NCI-H146 treated with DMSO at 0.1 percent for 48 hours (cell line): ENCODE results near the gene PHEX.

Source experiments
- DNase-seq: peaks from one replicate; lab custom pipeline; 2025; ENCODE audit not compliant: unreplicated experiment; lab: John Stamatoyannopoulos, UW

Gene PHEX

GRCh38 chrX:22141047-22141730, 109.1 kb downstream of the PHEX start:
- no peak for DNase-seq

DNA sequence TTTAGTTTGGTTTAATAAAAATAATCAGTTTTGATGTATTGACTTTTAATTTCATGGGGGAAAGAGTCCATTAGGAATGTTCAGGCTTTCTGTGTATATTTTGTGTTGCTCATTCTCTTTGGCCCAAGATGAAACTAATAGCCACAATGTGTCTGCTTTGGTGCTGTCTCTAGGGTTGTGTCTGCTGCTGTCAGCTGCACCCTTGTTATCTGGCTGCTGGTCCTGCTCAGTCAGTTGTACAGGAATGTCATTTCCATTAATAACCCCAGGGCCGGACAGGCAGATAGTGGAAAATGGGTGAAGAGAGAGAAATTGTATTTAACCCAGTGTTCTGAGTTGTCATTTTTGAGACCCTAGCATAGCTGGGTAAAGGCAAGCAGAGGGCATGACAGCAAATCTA, 115.1 kb downstream of the PHEX start:
- DNase-seq: no peak

DNA sequence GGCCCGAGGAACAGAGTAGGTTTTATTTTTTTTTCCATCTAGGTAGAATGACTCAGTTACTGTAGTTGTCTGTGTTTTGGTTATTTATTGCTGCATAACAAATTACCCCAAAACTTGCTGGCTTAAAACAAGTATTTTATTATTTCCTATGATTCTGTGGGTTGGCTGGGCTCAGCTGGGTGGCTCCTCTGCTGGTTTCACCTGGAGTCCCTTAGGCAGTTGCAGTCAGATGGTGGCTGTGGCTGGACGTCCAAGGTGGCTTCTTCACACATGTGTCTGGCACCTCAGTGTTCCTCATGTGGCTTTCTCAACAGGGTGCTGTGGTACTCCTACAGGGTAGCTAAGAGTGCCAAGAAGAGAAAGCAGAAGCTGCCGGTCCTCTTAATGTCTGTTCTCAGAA, 115.8 kb downstream of the PHEX start:
- no peak for DNase-seq

GRCh38 chrX:22148565-22148964, 116.4 kb downstream of the PHEX start:
- DNase-seq: no peak

DNA sequence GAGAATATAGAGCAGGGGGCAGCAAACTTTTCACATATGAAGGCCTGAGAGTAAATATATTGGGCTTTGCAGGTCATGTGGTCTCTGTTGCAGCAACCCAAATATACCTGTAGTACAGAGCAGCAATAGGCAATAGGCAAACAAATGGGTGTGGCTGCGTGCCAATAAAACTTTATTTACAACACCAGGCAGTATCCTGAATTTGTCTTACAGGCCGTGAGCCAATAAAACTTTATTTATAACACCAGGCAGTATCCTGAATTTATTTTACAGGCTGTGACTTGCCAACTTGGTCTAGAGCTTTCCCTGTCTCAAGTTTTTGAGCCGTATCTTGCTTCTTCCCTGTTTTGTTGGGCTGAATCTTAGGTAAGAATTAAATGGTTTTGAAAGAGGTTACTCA, 118.2 kb downstream of the PHEX start:
- DNase-seq: no peak

- DNase-seq: no peak
Measured at GRCh38 chrX:22155126-22155525, 123.0 kb downstream of the PHEX start.

GRCh38 chrX:22159071-22159470, 126.9 kb downstream of the PHEX start:
- DNase-seq: no peak

DNA sequence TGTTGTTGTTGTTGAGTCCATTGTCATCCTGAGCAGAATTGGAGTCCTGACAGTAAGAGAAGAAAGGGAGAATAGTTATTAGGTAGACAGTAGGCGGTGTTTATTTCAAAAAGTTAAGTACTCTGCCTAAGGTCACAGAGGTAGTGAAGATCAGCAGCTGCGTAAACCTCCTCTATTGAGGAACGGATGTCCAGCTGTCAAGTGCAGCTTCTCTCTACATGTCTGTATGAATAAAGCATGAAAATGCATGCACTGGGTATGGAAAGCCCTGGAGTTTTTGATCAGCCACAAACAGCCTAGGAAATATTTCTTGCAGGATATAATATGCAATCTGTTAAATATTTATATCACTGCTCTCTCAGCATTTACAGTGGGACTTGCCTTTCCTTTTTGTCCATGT, 131.2 kb downstream of the PHEX start:
- peak; percentile 69 for DNase-seq

DNA sequence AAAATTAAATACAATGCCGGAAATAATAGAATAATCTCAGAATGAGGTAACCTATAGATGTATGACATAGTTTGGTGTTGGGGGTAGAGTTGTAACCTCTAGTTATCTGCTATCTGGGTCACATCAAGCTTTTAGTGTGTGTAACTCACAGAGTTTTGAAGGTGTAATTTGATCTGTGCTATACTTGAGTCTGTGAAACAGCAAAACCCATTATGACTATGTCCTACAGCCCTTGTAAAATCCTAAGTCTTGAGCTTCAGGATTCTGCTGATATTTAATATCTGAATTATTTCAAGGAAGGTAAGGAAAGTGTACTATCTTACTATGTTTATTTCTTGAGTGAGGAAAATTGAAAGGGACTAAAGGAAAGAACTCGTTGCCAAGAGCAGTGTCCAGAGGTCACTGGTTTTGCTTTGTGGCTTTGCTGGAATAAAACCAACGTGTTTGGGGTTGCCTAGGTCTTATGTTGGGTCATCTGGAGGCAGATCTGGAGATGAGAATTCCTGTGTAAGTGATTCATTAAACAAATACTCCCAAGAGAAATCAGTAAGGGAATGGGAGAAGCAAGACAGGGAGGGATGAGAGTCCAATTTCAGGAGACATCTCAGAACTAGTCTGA, 132.8 kb downstream of the PHEX start:
- DNase-seq: no peak

GRCh38 chrX:22165732-22166457, 133.8 kb downstream of the PHEX start:
- no peak for DNase-seq

DNA sequence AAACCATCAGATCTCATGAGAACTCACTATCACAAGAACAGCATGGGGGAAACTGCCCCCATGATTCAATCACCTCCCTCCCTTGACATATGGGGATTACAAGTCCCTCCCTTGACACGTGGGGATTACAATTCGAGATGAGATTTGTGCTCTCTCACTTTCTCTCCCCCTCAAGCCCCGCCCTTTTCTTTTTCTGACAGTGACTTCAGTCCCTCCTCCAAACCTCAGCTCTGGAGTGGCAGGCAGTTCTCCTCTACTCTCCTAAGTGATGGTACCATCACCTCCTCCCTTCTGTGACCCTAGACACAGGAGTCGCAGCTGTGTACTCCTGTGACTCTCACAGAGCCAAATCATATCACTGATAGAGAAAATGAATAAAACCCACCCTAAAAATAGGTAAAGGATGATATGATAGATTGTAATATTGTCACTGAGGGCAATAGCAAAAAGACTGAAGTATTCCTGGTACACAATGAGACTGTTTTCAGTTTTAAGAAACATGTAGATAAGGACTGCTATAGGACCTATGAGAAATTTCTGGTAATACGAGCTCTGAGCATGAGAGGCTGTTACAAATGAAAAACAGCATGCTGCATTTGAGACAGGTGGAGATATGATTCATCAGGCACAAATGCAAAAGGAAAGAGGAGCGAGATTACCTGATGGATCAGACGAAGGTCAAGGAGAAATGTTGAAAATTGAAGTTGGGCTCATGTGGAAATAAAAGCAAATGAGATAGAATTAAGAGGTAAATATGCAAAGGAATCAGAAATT, 139.3 kb downstream of the PHEX start:
- no peak for DNase-seq

DNA sequence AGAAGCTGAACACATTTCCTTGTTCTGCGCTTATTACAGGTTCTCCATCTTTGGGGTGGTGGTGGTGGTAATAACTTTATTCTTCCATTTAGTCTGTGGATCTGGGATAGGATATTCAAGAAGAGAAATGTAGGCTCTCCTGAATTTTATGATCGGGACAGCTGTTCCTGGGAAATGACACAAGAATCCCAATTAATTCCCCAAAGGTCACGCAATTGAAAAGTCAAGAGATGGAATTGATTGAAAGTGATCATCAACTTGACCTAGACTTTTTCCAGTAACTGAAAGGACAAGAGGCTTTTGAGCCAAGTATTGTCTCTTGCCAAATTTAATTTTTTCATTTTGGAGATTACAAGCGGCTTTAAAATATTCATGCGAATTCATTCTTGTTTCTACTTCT, 141.8 kb downstream of the PHEX start:
- DNase-seq: no peak

GRCh38 chrX:22177950-22178515, 145.9 kb downstream of the PHEX start:
- no peak for DNase-seq

- DNase-seq: no peak
Measured at GRCh38 chrX:22184096-22184495, 152.0 kb downstream of the PHEX start.

DNA sequence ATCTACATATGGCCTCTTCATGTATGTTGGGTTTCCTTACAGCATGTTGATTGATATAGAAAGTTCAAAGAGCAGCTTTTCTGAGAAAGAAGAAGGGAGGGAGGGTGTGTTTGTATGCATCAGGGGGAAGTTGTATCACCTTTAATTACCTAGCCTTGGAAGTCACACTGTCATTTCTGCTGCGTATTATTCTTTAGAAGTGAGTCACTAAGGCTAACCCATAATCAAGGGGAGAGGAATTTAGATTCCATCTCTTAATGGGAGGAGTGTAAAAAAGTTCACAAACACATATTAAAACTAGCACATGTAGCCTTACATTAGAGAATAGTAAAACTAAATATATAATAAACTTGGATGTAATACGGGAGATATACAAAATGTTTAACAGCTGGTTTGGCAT, 154.0 kb downstream of the PHEX start:
- peak; percentile 46 for DNase-seq

- peak; percentile 53 for DNase-seq
Measured at GRCh38 chrX:22192419-22193060, 160.4 kb downstream of the PHEX start.

GRCh38 chrX:22193851-22194659, 161.9 kb downstream of the PHEX start:
- DNase-seq: no peak

DNA sequence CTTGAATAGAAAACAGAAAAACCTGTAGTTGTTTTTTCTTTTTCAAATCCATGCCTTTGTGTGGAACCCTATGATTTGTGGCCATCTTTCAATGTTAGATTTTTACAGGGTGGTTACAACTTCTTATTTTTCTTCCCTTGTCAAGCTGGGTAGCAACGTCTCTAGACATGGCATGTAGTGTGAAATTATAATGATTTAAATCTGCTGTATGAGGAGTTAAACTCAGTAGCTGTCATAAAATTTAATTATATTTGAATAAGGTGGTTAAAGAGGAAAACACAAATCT, 162.5 kb downstream of the PHEX start:
- no peak for DNase-seq

DNA sequence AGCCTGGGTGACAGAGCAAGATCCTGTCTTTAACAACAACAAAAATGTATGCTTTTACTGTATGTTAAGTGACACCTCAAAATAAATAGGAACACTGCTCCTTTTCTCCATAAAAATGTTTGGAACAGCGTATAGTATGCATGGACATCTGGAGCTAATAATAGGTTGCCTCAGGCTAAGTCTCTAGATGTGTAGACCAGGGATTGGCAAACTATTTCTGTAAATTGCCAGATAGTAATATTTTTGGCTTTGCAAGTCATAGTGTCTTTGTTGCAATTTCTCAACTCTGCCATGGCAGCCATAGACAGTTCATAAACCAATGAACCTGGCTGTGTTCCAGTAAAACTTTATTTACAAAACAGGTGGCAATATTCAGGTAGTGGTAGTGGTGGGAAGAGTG, 164.0 kb downstream of the PHEX start:
- DNase-seq: no peak

- DNase-seq: no peak
Measured at GRCh38 chrX:22202251-22202650, 170.1 kb downstream of the PHEX start.
